ENCODE results near the gene CPSF7.
A peak's percentile ranks its signal among the peaks of the same experiment; 100 is the strongest.
"Not testable (repeated sequence)": the region's sequence is repeated elsewhere in the genome, so short reads cannot be mapped to it uniquely, and the experiment has no call there.

Gene CPSF7

DNA sequence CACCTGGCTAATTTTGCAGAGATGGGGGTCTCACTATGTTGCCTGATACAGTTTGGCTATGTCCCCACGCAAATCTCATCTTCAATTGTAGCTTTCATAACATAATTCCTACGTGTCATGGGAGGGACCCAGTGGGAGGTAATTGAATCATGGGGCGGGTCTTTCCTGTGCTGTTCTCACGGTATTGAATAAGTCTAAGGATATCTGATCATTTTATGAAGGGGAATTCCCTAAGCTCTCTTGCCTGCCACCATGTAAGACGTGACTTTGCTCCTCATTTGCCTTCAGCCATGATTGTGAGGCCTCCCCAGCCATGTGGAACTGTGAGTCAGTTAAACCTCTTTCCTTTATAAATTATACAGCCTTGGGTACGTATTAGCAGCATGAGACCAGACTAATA is 37.8 kb upstream of the CPSF7 start:
- not testable (repeated sequence) for H3K27ac ChIP-seq (ENCODE audit: low read depth, low read length); H3K36me3 ChIP-seq (ENCODE audit: control insufficient read depth, insufficient read depth, low read length); H3K9me3 ChIP-seq (ENCODE audit: control insufficient read depth, insufficient read depth, low read length); H3K27me3 ChIP-seq (ENCODE audit: control insufficient read depth, insufficient read depth, low read length); H3K4me1 ChIP-seq (ENCODE audit: control insufficient read depth, insufficient read depth, low read length); H3K4me3 ChIP-seq (ENCODE audit: low read depth, low read length); H3K9ac ChIP-seq (ENCODE audit: low read depth, low read length)

DNA sequence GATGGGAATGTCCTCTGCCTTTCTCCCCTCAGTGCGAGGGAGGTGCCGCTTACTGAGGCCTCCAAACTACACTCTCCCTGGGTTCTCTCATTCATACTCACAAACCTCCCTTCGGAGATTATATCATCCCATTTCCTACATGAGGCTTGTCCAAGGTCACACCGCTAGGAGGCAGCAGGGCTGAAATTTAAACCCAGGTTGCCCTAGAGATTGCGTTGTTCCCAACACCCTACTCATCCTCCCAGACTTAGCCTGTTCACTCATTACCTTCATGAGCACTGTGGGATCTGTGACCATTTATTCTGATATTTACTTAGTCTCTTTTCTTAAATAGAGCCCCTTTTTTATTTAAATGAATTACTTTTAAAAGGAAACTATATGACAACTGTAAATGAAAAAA is 31.2 kb upstream of the CPSF7 start:
- Histone ChIP-seq H3K36me3 (ENCODE audit: control insufficient read depth, insufficient read depth, low read length) (no peaks in the 10 kb centered on the region), H3K4me1 (ENCODE audit: control insufficient read depth, insufficient read depth, low read length) (no peaks in the 10 kb centered on the region), H3K9ac (ENCODE audit: low read depth, low read length) (no peak overlapping the region), H3K9me3 (ENCODE audit: control insufficient read depth, insufficient read depth, low read length) (no peaks in the 10 kb centered on the region), H3K27me3 (ENCODE audit: control insufficient read depth, insufficient read depth, low read length) (no peaks in the 10 kb centered on the region), H3K27ac (ENCODE audit: low read depth, low read length) (no peak overlapping the region), H3K4me3 (ENCODE audit: low read depth, low read length) (no peak overlapping the region)

DNA sequence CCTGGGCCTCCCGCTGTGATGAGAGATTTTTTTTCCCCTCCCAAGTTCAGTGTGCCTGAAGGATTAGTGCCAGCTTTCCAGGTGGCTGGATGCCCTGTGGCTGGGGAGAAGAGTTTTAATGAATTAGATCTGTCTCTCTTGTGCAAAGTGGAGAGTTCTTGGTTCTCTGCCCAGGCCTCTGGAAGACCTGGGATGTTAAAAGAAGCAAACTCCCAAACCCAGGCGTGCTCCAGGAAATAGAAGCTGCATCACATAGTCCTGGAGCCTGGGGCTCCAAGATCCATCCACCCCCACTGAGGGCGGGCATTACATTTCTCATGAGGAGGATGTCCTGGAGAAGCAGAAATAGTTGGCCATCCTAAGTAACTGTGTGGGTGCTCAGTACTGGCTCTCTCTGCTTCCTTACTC is 30.7 kb upstream of the CPSF7 start:
- H3K9ac ChIP-seq (ENCODE audit: low read depth, low read length): no peak overlapping the region
- no peak overlapping the region for H3K4me3 ChIP-seq (ENCODE audit: low read depth, low read length)
- no peak overlapping the region for H3K27ac ChIP-seq (ENCODE audit: low read depth, low read length)
- no peaks in the 10 kb centered on the region for H3K27me3 ChIP-seq (ENCODE audit: control insufficient read depth, insufficient read depth, low read length)
- H3K36me3 ChIP-seq (ENCODE audit: control insufficient read depth, insufficient read depth, low read length): no peaks in the 10 kb centered on the region
- no peaks in the 10 kb centered on the region for H3K4me1 ChIP-seq (ENCODE audit: control insufficient read depth, insufficient read depth, low read length)
- H3K9me3 ChIP-seq (ENCODE audit: control insufficient read depth, insufficient read depth, low read length): no peaks in the 10 kb centered on the region

DNA sequence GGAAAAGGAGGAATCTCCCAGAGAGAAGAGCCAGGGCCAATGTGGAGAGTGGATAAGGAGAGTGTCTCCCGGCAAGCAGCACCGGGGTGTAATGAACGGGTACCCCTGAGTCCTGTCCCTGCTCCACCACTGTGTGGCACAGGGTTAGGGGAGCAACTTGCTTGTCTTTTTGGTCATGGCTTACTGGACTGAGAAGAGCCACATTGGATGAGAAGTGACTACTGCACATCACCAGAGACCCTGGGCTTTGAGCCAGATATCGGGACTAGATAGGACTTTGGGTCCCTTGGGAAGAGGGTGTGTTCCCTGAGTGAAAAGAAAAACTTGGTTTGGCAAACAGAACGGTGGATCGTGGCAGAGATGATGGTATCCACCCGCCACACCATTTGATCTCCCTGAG is 24.7 kb upstream of the CPSF7 start:
- Histone ChIP-seq H3K36me3 (ENCODE audit: control insufficient read depth, insufficient read depth, low read length) (peaks cover 11% of the 10 kb centered on the region; the same call in 1 of the 2 replicates), H3K4me1 (ENCODE audit: control insufficient read depth, insufficient read depth, low read length) (no peaks in the 10 kb centered on the region), H3K27ac (ENCODE audit: low read depth, low read length) (no peak overlapping the region), H3K4me3 (ENCODE audit: low read depth, low read length) (no peak overlapping the region), H3K27me3 (ENCODE audit: control insufficient read depth, insufficient read depth, low read length) (no peaks in the 10 kb centered on the region), H3K9ac (ENCODE audit: low read depth, low read length) (no peak overlapping the region), H3K9me3 (ENCODE audit: control insufficient read depth, insufficient read depth, low read length) (no peaks in the 10 kb centered on the region)

DNA sequence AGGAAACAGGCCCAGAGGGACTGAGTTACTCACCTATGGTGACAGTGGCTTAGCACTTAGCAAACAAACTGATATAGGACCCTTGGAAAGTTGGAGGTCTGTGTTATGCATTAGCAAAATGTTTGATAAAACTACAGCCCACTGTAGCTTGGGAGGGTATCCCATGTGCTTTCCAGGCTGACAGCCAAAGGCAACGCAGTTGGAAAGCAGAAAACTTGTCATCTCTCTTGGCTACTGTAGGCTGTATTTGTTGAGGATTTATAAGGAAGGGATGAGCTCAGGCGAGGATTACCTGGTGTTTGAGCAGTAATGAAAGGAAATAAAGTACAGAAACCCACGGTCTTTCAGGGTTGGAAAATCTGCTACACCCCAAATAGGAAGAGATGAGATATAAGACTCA is 23.9 kb upstream of the CPSF7 start:
- H3K36me3 ChIP-seq (ENCODE audit: control insufficient read depth, insufficient read depth, low read length): peaks cover 16% of the 10 kb centered on the region
- no peak overlapping the region for H3K4me3 ChIP-seq (ENCODE audit: low read depth, low read length)
- no peak overlapping the region for H3K27ac ChIP-seq (ENCODE audit: low read depth, low read length)
- no peaks in the 10 kb centered on the region for H3K9me3 ChIP-seq (ENCODE audit: control insufficient read depth, insufficient read depth, low read length)
- no peak overlapping the region for H3K9ac ChIP-seq (ENCODE audit: low read depth, low read length)
- H3K27me3 ChIP-seq (ENCODE audit: control insufficient read depth, insufficient read depth, low read length): no peaks in the 10 kb centered on the region
- no peaks in the 10 kb centered on the region for H3K4me1 ChIP-seq (ENCODE audit: control insufficient read depth, insufficient read depth, low read length)

DNA sequence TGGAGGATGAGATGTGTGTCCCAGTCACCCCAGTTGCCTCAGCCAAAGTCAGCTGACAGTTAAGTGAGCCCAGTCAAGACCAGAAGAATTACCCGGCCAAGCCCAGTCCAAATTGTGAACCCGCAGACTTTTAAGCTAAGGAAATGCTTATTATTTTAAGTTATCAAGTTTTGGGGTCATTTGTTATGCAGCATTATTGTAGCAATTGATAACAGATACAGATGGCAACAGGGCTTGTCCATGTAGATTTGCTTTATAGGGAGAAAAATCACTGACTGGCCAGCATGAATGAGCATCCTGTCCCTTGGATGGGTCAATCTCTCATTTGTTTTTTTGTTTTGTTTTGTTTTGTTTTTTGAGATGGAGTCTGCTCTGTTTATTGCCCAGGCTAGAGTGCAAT is 23.1 kb upstream of the CPSF7 start:
- Histone ChIP-seq H3K27ac (ENCODE audit: low read depth, low read length) (no peak overlapping the region), H3K9ac (ENCODE audit: low read depth, low read length) (no peak overlapping the region), H3K27me3 (ENCODE audit: control insufficient read depth, insufficient read depth, low read length) (no peaks in the 10 kb centered on the region), H3K4me1 (ENCODE audit: control insufficient read depth, insufficient read depth, low read length) (no peaks in the 10 kb centered on the region), H3K4me3 (ENCODE audit: low read depth, low read length) (no peak overlapping the region), H3K36me3 (ENCODE audit: control insufficient read depth, insufficient read depth, low read length) (peaks cover 25% of the 10 kb centered on the region), H3K9me3 (ENCODE audit: control insufficient read depth, insufficient read depth, low read length) (no peaks in the 10 kb centered on the region)

DNA sequence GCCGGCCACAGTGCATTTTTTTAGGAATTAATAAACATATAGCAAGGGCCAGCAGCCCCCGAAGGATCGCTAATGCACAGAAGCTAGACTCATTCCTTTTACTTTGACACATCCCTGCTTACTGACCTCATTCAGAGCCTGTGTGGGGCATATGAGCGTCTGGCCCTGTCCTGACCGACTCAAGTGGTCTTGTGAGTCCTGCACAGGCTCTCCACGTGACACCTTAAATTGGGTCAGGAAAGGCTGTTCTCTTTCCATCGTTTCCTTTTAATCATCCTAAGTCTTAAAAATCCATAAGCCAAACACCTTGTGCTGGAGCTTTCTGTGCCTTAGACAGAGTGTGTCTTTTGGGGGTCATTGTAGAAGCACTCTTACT is 18.8 kb upstream of the CPSF7 start:
- no peak overlapping the region for H3K4me3 ChIP-seq (ENCODE audit: low read depth, low read length)
- peaks cover 58% of the 10 kb centered on the region for H3K36me3 ChIP-seq (ENCODE audit: control insufficient read depth, insufficient read depth, low read length)
- H3K9ac ChIP-seq (ENCODE audit: low read depth, low read length): no peak overlapping the region
- no peaks in the 10 kb centered on the region for H3K27me3 ChIP-seq (ENCODE audit: control insufficient read depth, insufficient read depth, low read length)
- peaks cover 8% of the 10 kb centered on the region for H3K4me1 ChIP-seq (ENCODE audit: control insufficient read depth, insufficient read depth, low read length)
- H3K9me3 ChIP-seq (ENCODE audit: control insufficient read depth, insufficient read depth, low read length): no peaks in the 10 kb centered on the region
- no peak overlapping the region for H3K27ac ChIP-seq (ENCODE audit: low read depth, low read length)

DNA sequence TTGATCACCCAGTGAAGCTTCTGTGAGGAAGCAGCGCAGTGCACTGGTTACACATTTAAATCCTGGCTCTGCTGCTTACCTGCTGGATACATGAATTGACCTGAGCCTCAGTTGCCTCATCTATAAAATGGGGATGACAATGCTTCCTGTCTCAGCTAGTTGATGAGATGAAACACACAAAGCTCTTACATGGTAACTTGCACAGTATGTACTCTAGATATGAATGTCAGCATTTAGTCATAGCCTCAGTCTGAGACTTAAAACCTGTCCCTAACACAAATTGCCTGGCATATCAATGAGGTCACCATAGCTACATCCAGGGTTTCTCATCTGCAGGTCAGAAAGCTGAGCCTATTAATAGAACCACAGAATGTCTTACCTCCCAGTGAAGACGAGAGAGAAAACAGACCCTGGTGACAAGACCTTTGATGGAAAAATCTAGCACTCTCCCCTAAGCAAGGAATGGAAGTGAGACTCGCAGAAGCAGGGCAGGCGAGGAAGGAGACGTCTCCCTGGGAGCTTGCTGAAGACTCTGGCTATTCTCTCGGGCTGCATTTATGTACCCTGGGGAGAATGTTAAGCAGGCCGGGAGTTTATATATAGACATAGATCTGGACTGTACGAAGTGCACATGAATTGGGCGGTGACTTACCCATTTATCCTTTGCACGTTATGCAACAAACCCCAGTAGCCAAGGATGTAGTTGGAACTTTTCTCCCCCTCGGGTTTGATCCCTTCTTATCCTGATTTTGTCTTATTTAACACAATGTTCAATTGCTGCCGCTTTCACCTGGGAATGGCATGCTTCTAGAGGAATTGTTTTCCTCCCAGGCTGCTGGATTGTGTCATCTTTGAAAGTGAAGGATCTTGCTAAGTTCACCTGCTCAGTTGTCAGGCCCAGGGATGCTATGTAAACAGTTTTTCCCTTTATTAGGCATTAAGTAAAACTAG is 18.1 kb upstream of the CPSF7 start:
- Histone ChIP-seq H3K4me3 (ENCODE audit: low read depth, low read length) (no peak overlapping the region), H3K27me3 (ENCODE audit: control insufficient read depth, insufficient read depth, low read length) (no peaks in the 10 kb centered on the region), H3K9me3 (ENCODE audit: control insufficient read depth, insufficient read depth, low read length) (no peaks in the 10 kb centered on the region), H3K36me3 (ENCODE audit: control insufficient read depth, insufficient read depth, low read length) (peaks cover 65% of the 10 kb centered on the region), H3K27ac (ENCODE audit: low read depth, low read length) (no peak overlapping the region), H3K4me1 (ENCODE audit: control insufficient read depth, insufficient read depth, low read length) (peaks cover 8% of the 10 kb centered on the region), H3K9ac (ENCODE audit: low read depth, low read length) (no peak overlapping the region)

DNA sequence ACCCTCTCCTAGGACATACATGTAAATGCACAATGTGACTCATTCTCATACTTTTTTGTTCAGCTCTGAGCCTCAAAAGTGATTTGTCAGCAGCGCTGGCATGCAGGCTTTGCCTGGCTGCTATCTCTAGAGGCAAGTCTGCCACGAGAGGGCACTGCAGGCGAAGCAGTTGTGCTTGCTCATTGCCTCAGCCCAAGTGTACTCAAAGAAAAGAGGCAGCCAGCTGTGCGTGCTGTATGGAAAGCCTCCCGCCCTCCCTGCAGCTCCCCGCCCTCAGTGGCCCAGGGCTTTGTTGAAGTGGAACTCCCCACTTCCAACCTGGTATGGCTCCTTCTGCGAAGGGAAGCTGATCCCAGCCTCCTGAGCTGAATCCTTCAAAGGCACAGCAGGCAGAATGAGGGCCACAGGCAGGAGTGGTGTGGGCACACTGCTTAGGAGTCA is 16.5 kb upstream of the CPSF7 start:
- H3K27ac ChIP-seq (ENCODE audit: low read depth, low read length): peak overlapping the region; percentile 87
- H3K9ac ChIP-seq (ENCODE audit: low read depth, low read length): no peak overlapping the region
- no peak overlapping the region for H3K4me3 ChIP-seq (ENCODE audit: low read depth, low read length)
- no peaks in the 10 kb centered on the region for H3K9me3 ChIP-seq (ENCODE audit: control insufficient read depth, insufficient read depth, low read length)
- peaks cover 8% of the 10 kb centered on the region for H3K4me1 ChIP-seq (ENCODE audit: control insufficient read depth, insufficient read depth, low read length)
- H3K36me3 ChIP-seq (ENCODE audit: control insufficient read depth, insufficient read depth, low read length): peaks cover 69% of the 10 kb centered on the region
- no peaks in the 10 kb centered on the region for H3K27me3 ChIP-seq (ENCODE audit: control insufficient read depth, insufficient read depth, low read length)

DNA sequence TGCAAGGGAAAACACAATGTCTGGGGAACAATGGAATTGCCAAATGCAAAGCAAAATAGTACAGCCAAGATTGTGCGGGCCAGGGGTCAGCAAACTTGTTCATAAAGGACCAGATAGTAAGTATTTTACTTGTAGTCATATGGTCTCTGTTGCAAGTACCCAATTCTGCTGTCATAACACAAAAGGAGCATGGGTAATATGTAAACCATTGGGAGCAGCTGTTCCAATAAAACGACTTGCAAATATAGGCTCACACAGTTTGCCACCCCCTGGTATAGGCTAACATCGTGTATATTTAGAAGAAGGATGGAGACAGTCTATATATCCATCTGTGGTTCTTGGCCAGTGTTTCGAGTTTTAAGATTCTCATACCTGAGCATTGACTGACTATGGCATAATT is 15.7 kb upstream of the CPSF7 start:
- H3K4me3 ChIP-seq (ENCODE audit: low read depth, low read length): no peak overlapping the region
- H3K27me3 ChIP-seq (ENCODE audit: control insufficient read depth, insufficient read depth, low read length): no peaks in the 10 kb centered on the region
- H3K36me3 ChIP-seq (ENCODE audit: control insufficient read depth, insufficient read depth, low read length): peaks cover 76% of the 10 kb centered on the region
- H3K9ac ChIP-seq (ENCODE audit: low read depth, low read length): no peak overlapping the region
- peaks cover 8% of the 10 kb centered on the region for H3K4me1 ChIP-seq (ENCODE audit: control insufficient read depth, insufficient read depth, low read length)
- H3K27ac ChIP-seq (ENCODE audit: low read depth, low read length): peak overlapping the region; percentile 87
- H3K9me3 ChIP-seq (ENCODE audit: control insufficient read depth, insufficient read depth, low read length): no peaks in the 10 kb centered on the region

DNA sequence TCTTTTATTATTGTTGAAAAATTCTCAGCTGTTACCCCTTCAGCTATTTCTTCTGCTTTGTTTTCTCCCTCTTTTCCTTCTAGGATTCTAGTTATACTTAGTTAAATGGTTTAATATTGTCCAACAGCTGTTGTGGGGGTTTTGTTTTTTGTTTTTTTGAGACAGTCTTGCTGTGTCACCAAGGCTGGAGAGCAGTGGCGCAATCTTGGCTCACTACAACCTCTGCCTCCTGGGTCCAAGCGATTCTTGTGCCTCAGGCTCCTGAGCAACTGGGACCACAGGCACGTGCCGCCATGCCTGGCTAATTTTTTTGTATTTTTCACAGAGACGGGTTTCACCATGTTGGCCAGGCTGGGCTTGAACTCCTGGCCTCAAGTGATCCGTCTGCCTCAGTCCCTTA is 12.8 kb upstream of the CPSF7 start:
- H3K27ac ChIP-seq (ENCODE audit: low read depth, low read length): no peak overlapping the region
- peaks cover 84% of the 10 kb centered on the region for H3K36me3 ChIP-seq (ENCODE audit: control insufficient read depth, insufficient read depth, low read length)

More for the DNA sequence above, 12.8 kb upstream of the CPSF7 start:
- Histone ChIP-seq H3K27me3 (ENCODE audit: control insufficient read depth, insufficient read depth, low read length) (no peaks in the 10 kb centered on the region), H3K4me3 (ENCODE audit: low read depth, low read length) (no peak overlapping the region), H3K9ac (ENCODE audit: low read depth, low read length) (no peak overlapping the region), H3K4me1 (ENCODE audit: control insufficient read depth, insufficient read depth, low read length) (peaks cover 8% of the 10 kb centered on the region), H3K9me3 (ENCODE audit: control insufficient read depth, insufficient read depth, low read length) (no peaks in the 10 kb centered on the region)
